Retinal pigment epithelial cell (primary cell): Measurements from ENCODE around the gene MAGEB3.

Source experiments
- DNase-seq: peaks from one replicate; pipeline ENCODE4 v3.0.0-alpha.2; 2010; ENCODE audit warnings: low read depth
- H3K4me3 ChIP-seq: 2 replicates; pipeline ENCODE4 v1.5.1; 2011; ENCODE audit warnings: mild to moderate bottlenecking, low read length, control low read depth, moderate library complexity
- CTCF ChIP-seq: conservative IDR thresholded peaks from 2 replicates; pipeline ENCODE4 v1.5.1; 2011; ENCODE audit warnings: low read depth, low read length, control low read depth, inconsistent platforms

MAGEB3 gene

GRCh38 chrX:30275498-30275897, 45.0 kb downstream of the MAGEB3 start:
- no peak for TF ChIP-seq CTCF
- H3K4me3 ChIP-seq: no peak overlapping the region
- DNase-seq: no peak

DNA sequence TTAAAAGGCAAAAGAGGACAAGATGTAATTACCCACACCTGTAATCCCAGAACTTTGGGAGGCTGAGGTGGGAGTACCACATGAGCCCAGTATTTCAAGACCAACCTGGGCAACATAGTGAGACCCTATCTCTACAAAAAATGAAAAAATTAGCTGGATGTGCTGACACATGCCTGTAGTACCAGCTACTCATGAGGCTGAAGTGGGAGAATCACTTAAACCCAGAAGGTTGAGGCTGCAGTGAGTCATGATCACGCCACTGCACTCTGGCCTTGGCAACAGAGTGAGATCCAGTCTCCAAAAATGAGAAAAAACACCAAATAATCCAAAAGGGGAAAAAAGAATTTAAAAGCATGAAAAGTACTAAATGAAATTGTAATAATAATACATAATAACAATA, 47.9 kb downstream of the MAGEB3 start:
- H3K4me3 ChIP-seq: no peak overlapping the region
- no peak for TF ChIP-seq CTCF
- DNase-seq: no peak

- no peak for DNase-seq
- no peak for TF ChIP-seq CTCF
- no peak overlapping the region for H3K4me3 ChIP-seq
Measured at GRCh38 chrX:30280428-30280827, 50.0 kb downstream of the MAGEB3 start.

DNA sequence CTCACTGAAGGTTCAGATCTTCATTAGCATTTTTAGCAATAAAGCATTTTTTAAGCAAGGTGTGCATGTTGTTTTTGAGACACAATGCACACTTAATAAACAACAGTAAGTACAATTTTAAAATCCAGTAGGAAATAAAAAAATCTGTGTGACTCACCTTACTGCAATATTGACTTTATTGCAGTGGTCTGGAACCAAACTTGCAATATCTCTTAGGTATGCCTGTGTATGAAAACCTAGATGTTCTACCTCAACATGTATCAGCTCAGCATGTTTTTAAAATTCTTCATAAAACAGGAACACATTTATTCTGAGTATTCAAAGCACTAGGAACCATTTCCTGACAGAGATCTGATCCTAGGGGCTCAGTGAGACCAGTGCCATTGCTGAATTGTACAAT, 52.1 kb downstream of the MAGEB3 start:
- no peak for TF ChIP-seq CTCF
- no peak overlapping the region for H3K4me3 ChIP-seq
- DNase-seq: no peak

GRCh38 chrX:30283456-30284200, 53.2 kb downstream of the MAGEB3 start:
- no peak for TF ChIP-seq CTCF
- DNase-seq: peak; percentile 67
- no peak overlapping the region for H3K4me3 ChIP-seq
